GM23248 (cell line): ENCODE measurements around the gene RPL6.

Experiments
- EZH2 ChIP-seq: fragments of 200-600 bp; sonication (generic); IDR thresholded peaks from 2 replicates; pipeline ENCODE4 v1.6.1; 2018; ENCODE audit warnings: antibody characterized with exemption, mild to moderate bottlenecking; ENCODE audit not compliant: insufficient read depth, poor library complexity, severe bottlenecking
- EZH2phosphoT487 ChIP-seq: fragments of 200-600 bp; sonication (generic); IDR thresholded peaks from 2 replicates; pipeline ENCODE4 v1.6.1; 2018; ENCODE audit warnings: antibody characterized with exemption, moderate library complexity, mild to moderate bottlenecking, low read depth; ENCODE audit not compliant: insufficient read depth

DNA sequence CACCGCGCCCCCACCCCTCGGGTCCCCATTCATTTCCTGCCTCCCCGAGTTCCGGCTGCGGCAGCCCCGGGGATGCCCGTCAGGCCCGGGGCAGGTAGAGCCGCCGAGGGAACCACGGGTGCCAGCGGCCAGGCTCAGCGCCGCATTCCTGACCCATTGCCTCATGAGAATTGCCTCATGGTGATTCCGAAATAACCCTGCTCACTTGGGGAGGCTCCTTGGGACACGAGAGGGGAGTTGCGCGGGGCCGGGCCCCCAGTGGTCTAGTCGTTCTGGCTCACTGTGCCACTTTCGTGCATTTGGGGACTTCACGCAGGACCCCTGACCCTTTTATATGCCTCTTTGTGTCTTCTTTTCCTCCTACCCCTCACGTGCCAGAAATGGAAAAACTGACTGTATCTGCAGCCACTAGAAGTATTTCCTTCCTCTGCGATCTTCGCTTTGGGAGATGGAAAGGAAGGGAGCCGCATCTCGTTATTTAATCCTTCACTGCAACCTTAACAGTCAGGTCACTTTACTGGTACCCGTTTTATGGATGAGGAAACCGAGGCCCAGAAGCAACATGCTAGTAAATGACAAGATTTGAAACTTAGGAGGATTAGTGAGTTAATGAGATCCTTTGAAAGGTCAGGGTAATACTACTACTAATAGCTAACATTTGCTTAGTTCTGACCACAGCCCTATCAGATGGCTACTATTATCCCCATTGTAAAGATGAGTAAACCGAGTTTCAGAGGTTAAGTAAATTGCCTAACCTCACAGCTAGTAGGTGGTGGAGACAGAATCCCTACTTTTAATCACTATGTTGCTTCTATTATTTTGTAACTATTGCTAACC is 10.1 kb upstream of the RPL6 start:
- no peak for TF ChIP-seq EZH2phosphoT487
- TF ChIP-seq EZH2: no peak
